GM13977 (cell line): ENCODE results near the gene KCNK7.

Source experiments
- DNase-seq: peaks from one replicate; pipeline ENCODE4 v3.0.0; 2012; ENCODE audit warnings: low spot score
- in situ Hi-C: fragments of 300-500 bp; cut with MboI; formaldehyde crosslinking; loops from one replicate; pipeline ENCODE4 v1.12.0; 2022; ENCODE audit warnings: low sequenced_read_pairs, low pct_unique_long_range_greater_than_20kb, mixed read lengths, inconsistent platforms; ENCODE audit not compliant: unreplicated experiment
- TF ChIP-seq, protein P1 (sequence below): IDR thresholded peaks from 2 replicates; pipeline ENCODE4 v1.5.1; 2012; ENCODE audit warnings: mild to moderate bottlenecking, control low read depth; ENCODE audit not compliant: insufficient read depth; ENCODE audit errors: extremely low read depth, missing control alignments

KCNK7 gene

DNA sequence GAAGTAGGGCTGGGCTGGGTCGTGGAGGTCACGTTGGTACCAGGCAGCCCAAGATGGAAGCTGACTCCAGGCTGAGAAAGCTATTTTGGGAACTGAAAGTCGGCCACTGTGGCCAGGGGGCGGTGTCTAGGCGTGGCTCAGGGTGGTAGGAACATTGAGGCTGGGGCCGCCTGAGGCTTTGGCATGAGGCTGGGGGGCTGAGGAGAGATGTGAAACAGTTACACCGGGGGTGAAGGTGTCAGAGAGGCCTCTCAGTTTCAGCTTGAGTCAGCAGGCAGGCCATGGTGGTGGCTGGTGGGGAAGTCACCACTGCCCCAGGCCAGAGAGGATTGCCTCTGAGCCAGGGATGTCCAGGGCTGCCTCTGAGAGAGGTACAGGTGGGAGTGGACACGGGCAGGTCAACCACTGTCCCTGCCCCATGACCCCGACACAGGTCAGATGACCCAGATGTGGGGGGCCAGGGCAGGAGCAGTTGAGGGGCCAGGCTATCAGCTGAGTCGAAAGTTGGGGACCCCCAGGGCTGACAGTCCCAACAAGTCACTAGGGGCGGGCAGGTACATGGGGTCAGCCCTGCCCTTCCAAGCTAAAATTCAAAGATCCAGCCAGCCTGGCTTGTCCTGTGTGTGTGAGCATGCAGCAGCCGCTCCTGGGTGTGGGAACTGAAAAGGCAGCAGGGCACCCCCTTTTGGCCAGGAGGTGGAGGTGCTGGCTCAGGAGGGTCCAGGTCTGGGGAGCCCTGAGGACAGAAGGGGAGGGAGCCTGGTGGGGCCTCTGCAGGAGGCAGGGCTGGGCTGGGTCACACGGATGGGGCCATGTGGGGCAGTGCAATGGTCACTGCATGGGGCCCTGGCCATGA lies 7.2 kb downstream of the KCNK7 start:
- TF ChIP-seq, protein P1, sequence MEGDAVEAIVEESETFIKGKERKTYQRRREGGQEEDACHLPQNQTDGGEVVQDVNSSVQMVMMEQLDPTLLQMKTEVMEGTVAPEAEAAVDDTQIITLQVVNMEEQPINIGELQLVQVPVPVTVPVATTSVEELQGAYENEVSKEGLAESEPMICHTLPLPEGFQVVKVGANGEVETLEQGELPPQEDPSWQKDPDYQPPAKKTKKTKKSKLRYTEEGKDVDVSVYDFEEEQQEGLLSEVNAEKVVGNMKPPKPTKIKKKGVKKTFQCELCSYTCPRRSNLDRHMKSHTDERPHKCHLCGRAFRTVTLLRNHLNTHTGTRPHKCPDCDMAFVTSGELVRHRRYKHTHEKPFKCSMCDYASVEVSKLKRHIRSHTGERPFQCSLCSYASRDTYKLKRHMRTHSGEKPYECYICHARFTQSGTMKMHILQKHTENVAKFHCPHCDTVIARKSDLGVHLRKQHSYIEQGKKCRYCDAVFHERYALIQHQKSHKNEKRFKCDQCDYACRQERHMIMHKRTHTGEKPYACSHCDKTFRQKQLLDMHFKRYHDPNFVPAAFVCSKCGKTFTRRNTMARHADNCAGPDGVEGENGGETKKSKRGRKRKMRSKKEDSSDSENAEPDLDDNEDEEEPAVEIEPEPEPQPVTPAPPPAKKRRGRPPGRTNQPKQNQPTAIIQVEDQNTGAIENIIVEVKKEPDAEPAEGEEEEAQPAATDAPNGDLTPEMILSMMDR = peak; percentile 89
- in situ Hi-C loops = no loop called here
- DNase-seq = peak; percentile 97

DNA sequence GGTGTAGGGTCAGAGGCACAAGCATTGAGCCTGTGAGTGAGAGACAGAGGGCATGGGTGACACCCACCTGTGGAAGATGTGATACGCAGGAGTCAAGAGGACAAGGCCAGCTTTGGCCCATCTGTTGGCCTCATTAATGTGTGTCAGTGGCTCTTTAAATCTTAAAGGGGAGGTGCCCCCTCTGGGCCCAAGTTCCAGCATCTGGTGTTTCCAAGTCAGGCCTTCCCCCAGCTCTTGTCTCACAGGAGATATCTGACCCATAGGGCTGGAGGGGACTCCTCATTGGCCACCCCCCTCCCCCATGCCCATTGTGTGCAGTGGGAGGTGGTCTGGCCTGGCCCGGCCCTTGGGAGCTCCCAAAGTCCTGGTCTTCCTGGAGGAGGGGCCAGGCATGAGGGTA lies 8.9 kb downstream of the KCNK7 start:
- in situ Hi-C loops = no loop called here
- no peak for DNase-seq
- TF ChIP-seq, protein P1 = no peak

DNA sequence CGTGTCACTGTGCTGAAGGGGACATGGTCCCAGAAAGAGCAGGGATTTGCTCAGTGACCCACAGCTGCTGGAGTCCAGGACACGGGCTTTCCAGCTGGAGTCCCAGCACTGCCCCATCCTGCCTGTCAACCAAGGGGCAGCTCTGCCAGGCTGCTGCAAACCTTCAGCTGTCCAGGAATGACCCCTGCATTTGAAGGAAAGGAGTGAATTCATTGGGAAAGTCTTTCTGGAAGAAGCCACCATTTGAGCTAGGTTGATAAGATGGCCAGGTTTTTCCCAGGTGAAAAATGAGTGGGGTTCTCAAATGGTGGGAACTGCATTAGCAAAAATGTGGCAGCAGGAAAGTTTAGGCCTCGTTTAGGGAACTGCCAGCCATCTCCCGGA lies 9.4 kb downstream of the KCNK7 start:
- TF ChIP-seq, protein P1 = no peak
- no peak for DNase-seq
- in situ Hi-C loops = no loop called here

DNA sequence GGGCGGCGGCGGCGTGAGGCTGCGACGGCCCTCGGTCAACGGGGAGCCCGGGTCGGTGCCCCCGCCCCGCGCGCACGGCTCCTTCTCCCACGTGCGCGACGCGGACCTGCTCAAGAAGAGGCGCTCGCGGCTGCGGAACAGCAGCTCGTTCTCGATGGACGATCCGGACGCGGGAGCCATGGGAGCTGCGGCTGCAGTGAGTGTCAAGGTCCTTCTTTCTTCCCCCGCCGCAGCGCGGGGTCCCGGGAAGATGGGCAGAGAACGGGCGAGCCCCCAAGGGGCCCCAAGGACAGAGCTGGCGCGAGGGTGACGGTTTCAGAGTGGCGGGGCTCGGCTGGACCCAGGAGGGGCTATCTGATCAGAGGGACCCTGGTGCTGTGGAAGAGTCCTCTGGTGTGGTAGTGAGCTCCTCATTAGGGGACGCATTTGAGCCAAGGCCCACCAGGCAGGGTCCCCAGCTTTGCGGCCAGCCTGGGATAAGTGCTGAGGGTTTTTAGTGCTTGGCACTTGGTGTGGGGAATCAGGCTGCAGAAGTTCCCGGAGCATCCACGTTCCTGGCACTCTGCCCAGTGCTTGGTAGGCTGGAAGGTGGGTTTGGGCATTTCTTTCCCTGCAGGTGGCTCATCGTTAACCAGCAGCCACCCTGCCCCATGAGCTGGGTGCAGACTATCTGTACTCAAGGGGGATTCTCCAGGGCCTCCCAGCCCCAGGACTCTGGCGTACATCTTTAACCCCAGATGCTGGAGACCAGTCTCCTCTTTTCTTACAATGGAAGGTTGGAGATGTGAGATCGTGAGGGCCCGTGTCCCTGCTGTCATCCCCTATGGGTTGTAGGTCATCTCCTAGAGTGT lies 10.0 kb downstream of the KCNK7 start:
- TF ChIP-seq, protein P1 = no peak
- DNase-seq = no peak
- in situ Hi-C loops = no loop called here

DNA sequence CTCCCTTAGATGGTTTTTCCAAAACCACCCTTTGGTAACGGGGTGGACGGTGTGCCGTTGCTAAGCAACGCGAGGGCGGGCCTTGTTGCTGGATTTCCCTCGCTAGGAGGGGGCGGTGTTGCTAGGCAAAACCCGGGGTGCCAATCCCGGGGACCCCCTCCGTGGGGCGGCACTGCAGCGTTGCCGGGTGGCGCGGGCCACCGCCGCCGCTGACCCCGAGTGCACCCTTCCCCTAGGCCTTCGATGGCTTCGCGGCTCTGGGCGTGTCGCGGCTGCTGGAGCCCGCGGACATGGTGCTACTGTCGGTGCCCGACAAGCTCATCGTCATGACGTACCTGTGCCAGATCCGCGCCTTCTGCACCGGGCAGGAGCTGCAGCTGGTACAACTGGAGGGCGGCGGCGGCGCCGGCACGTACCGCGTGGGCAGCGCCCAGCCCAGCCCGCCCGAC lies 10.9 kb downstream of the KCNK7 start:
- in situ Hi-C loops = no loop called here
- no peak for DNase-seq
- TF ChIP-seq, protein P1 = no peak

DNA sequence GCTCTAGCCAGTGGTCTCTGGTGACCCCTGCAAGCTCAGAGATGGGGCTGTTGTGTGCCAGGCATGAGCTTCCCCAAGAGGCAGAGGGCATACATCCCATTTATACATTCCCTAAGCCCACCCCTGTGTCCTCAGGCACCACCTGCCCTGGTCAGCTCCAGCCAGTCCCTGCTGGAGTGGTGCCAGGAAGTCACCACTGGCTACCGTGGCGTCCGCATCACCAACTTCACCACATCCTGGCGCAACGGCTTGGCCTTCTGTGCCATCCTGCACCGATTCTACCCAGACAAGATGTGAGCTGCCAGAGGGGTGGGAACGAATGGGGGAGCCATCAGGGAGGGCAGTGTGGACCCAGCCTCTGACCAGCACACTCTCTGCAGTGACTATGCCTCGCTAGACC lies 11.5 kb downstream of the KCNK7 start:
- DNase-seq = no peak
- in situ Hi-C loops = no loop called here
- TF ChIP-seq, protein P1 = no peak
